K562 treated with DMSO at 1 percent for 12 hours (cell line): Measurements from ENCODE around the gene HDAC7. TPM values are rescaled to one million over a fixed set of nuclear protein-coding genes. Genes with fewer than 3 reads are reported as not detected.

Experiments used
- total RNA-seq: library from RNA; unstranded; fragments of 300-600 nt; gene quantifications from 2 replicates; pipeline ENCODE4 v1.2.3, GENCODE V29; 2022; ENCODE audit not compliant: insufficient read depth

Gene HDAC7
- 27.5 and 52.4 TPM in 2 replicates for total RNA-seq

GRCh38 chr12:47819896-47820630, at the start of gene HDAC7:
Gene HDAC7, minus strand, starts transcription at chr12:47819903. Its CDS starts 118 bp downstream, at chr12:47819785.

GRCh38 chr12:47773062-47773857, 46.4 kb downstream of the HDAC7 start, which contains the start of gene SLC48A1:
Gene SLC48A1, plus strand, starts transcription at chr12:47773238. Its CDS starts 67 bp downstream, at chr12:47773305.

GRCh38 chr12:47758834-47759690, 60.6 kb downstream of the HDAC7 start, which contains the start of gene RAPGEF3:
Gene RAPGEF3, minus strand, starts transcription at chr12:47758880. Its CDS starts 324 bp downstream, at chr12:47758556.

Other genes with a start within 250 kb of the HDAC7 start
- gene RPAP3, start 113.9 kb downstream of the HDAC7 start, total RNA-seq: 15.9 and 50.9 TPM in 2 replicates
- not detected in 2 replicates for gene ENDOU, start 94.4 kb downstream of the HDAC7 start, total RNA-seq
- gene RAPGEF3, start 61.0 kb downstream of the HDAC7 start, total RNA-seq: 0.26 and 0.67 TPM in 2 replicates
- gene SLC48A1, start 46.7 kb downstream of the HDAC7 start, total RNA-seq: 28.8 and 48.4 TPM in 2 replicates
- 1.9 and 5.5 TPM in 2 replicates for gene VDR, start 85.1 kb upstream of the HDAC7 start, total RNA-seq
- gene TMEM106C, start 143.7 kb upstream of the HDAC7 start, total RNA-seq: 112 and 150 TPM in 2 replicates
- gene COL2A1, start 184.6 kb upstream of the HDAC7 start, total RNA-seq: not detected in 2 replicates